Ureter (tissue), 1 donor: ENCODE data around the gene LAMB3. TPM values are rescaled to one million over a fixed set of nuclear protein-coding genes. Genes with fewer than 3 reads are reported as not detected.
A peak's percentile ranks its signal among the peaks of the same experiment; 100 is the strongest.

ENCODE experiments used
- DNase-seq: peaks from one replicate; pipeline ENCODE4 v3.0.0-alpha.2; 2020; ENCODE audit warnings: low spot score
- total RNA-seq: library from RNA; stranded (reverse); gene quantifications from one replicate; pipeline ENCODE4 v1.2.4, GENCODE V29; 2023
- donor health status: DM: yes; HTN: yes; CAD: no.

Gene LAMB3
- total RNA-seq, 1 donor from 2014 or later: 58.5 TPM

DNA sequence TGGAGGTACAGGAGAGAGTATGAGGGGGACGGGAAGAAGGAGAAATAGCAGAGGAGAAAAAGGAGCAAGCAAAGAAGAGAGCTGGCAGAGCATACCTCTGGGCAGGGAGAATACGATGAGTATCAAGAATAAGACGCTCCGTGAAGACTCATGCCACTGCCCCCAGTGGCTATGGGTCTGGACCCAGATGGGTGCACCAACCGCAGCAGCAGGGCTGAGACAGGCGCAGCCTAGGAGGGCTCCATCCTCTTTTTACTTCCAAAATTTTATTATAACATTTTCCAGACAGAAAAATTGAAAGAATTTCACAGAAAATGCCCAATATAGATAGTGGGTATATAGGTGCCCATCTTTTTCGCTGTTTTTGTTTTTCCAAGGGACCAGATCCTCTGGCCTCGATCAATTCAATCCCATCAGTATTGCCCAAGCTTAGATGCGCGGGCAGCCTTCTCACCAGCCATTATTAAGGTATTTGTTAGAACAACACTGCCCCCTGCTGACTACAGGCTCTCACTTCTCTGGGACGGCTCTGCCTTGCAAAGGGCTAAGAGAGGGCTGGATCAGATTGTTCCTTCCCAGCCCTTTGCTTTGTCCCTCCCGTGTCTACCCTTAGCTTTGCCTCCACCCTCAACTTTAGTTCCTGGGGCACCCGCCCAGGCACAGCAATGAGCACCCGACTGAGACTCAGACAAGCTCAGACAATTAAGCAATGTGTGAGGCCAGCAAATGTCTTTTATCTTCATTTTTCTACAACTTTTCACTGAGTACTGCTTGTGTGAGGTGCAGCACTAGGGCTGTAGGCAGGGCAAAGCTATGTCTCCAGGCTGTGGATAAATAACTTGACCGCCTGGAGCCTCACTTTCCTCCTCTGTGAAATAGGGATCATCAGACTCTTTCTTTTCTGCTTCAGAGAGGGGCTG is 86.2 kb downstream of the LAMB3 start:
- DNase-seq: peak; percentile 83

Other genes with a start within 250 kb of the LAMB3 start
- gene CAMK1G, start 68.7 kb downstream of the LAMB3 start, total RNA-seq: 0.68 TPM
- 7.7 TPM for gene G0S2, start 23.0 kb upstream of the LAMB3 start, total RNA-seq
- 4.1 TPM for gene HSD11B1, start 52.4 kb upstream of the LAMB3 start, total RNA-seq
- gene TRAF3IP3, start 103.6 kb upstream of the LAMB3 start, total RNA-seq: 6.2 TPM
- gene C1orf74, start 132.1 kb upstream of the LAMB3 start, total RNA-seq: 3.5 TPM
- gene IRF6, start 153.7 kb upstream of the LAMB3 start, total RNA-seq: 102 TPM
- gene UTP25, start 175.5 kb upstream of the LAMB3 start, total RNA-seq: 13.8 TPM